Astrocyte (in vitro differentiated cells and primary cell): ENCODE results near the gene MUC5AC.

Source experiments
- EZH2 ChIP-seq: IDR thresholded peaks from 2 replicates; pipeline ENCODE4 v1.6.1; 2012; ENCODE audit warnings: mild to moderate bottlenecking, low read length, inconsistent platforms; ENCODE audit not compliant: insufficient read depth
- TF ChIP-seq, protein P1 (sequence below): IDR thresholded peaks from 2 replicates; pipeline ENCODE4 v1.5.1; 2011; ENCODE audit warnings: low read depth, mild to moderate bottlenecking, inconsistent platforms, low read length, moderate library complexity; ENCODE audit not compliant: insufficient read depth

DNA sequence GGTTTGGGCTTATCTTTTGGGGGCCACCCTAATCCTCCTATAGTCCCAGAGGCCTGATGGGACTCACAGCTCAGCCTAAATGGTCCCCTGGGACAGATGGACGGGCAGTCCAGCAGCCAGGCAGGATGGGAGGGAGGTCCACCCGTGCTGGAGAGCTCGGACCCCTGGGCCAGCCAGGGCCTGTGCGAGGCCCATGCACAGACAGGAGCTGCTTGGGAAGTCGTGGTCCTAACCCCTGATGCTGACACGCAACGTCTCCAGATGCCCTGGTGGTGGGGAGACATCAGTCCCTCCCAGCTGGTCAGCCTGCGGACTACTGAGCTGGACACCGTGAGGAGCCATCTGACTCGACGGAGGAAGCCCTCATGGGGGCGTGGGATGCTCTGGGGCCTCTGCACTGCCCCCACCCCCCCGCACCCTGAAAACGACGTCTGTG is 31.2 kb upstream of the MUC5AC start:
- TF ChIP-seq, protein P1, sequence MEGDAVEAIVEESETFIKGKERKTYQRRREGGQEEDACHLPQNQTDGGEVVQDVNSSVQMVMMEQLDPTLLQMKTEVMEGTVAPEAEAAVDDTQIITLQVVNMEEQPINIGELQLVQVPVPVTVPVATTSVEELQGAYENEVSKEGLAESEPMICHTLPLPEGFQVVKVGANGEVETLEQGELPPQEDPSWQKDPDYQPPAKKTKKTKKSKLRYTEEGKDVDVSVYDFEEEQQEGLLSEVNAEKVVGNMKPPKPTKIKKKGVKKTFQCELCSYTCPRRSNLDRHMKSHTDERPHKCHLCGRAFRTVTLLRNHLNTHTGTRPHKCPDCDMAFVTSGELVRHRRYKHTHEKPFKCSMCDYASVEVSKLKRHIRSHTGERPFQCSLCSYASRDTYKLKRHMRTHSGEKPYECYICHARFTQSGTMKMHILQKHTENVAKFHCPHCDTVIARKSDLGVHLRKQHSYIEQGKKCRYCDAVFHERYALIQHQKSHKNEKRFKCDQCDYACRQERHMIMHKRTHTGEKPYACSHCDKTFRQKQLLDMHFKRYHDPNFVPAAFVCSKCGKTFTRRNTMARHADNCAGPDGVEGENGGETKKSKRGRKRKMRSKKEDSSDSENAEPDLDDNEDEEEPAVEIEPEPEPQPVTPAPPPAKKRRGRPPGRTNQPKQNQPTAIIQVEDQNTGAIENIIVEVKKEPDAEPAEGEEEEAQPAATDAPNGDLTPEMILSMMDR: no peak
- no peak for TF ChIP-seq EZH2
